ENCODE data around the gene FOXN4. TPM values are rescaled to one million over a fixed set of nuclear protein-coding genes. Genes with fewer than 3 reads are reported as not detected.

Gene FOXN4
- total RNA-seq, 1 donor from 2014 or later, result not detected

GRCh38 chr12:109289004-109289403, 20.1 kb downstream of the FOXN4 start:
- peaks cover 5% of the 10 kb centered on the region for H3K27me3 Mint-ChIP-seq (ENCODE audit: low read depth)
- DNase-seq (ENCODE audit: low spot score), result no peak
- H3K36me3 Mint-ChIP-seq (ENCODE audit: low read depth), result no peaks in the 10 kb centered on the region
- no peak for TF ChIP-seq CTCF (IDR thresholded peaks at IDR 0.05)
- H3K27ac Mint-ChIP-seq (ENCODE audit: unreplicated experiment), result no peak overlapping the region
- H3K4me3 Mint-ChIP-seq (ENCODE audit: unreplicated experiment), result no peak overlapping the region
- no peaks in the 10 kb centered on the region for H3K9me3 Mint-ChIP-seq (ENCODE audit: low read depth)
- peaks cover 11% of the 10 kb centered on the region for H3K4me1 Mint-ChIP-seq (ENCODE audit: low read depth)

GRCh38 chr12:109288571-109288970, 20.5 kb downstream of the FOXN4 start:
- Mint-ChIP-seq H3K27me3 (ENCODE audit: low read depth) (peaks cover 5% of the 10 kb centered on the region), H3K27ac (ENCODE audit: unreplicated experiment) (no peak overlapping the region), H3K9me3 (ENCODE audit: low read depth) (no peaks in the 10 kb centered on the region), H3K36me3 (ENCODE audit: low read depth) (no peaks in the 10 kb centered on the region), H3K4me1 (ENCODE audit: low read depth) (peaks cover 15% of the 10 kb centered on the region), H3K4me3 (ENCODE audit: unreplicated experiment) (no peak overlapping the region)
- no peak for DNase-seq (ENCODE audit: low spot score)
- no peak for TF ChIP-seq CTCF (IDR thresholded peaks at IDR 0.05)

GRCh38 chr12:109287811-109288469, 21.1 kb downstream of the FOXN4 start:
- no peaks in the 10 kb centered on the region for H3K36me3 Mint-ChIP-seq (ENCODE audit: low read depth)
- TF ChIP-seq CTCF (IDR thresholded peaks at IDR 0.05), result no peak
- peaks cover 15% of the 10 kb centered on the region for H3K4me1 Mint-ChIP-seq (ENCODE audit: low read depth)
- no peak overlapping the region for H3K27ac Mint-ChIP-seq (ENCODE audit: unreplicated experiment)
- no peak for DNase-seq (ENCODE audit: low spot score)
- no peaks in the 10 kb centered on the region for H3K9me3 Mint-ChIP-seq (ENCODE audit: low read depth)
- H3K27me3 Mint-ChIP-seq (ENCODE audit: low read depth), result peaks cover 3% of the 10 kb centered on the region
- H3K4me3 Mint-ChIP-seq (ENCODE audit: unreplicated experiment), result no peak overlapping the region

GRCh38 chr12:109287181-109287580, 21.9 kb downstream of the FOXN4 start:
- H3K4me3 Mint-ChIP-seq (ENCODE audit: unreplicated experiment), result no peak overlapping the region
- no peak for TF ChIP-seq CTCF (IDR thresholded peaks at IDR 0.05)
- no peaks in the 10 kb centered on the region for H3K36me3 Mint-ChIP-seq (ENCODE audit: low read depth)

GRCh38 chr12:109286652-109287051, 22.4 kb downstream of the FOXN4 start:
- no peak overlapping the region for H3K4me3 Mint-ChIP-seq (ENCODE audit: unreplicated experiment)
- TF ChIP-seq CTCF (IDR thresholded peaks at IDR 0.05), result no peak
- H3K9me3 Mint-ChIP-seq (ENCODE audit: low read depth), result no peaks in the 10 kb centered on the region
- peaks cover 15% of the 10 kb centered on the region for H3K4me1 Mint-ChIP-seq (ENCODE audit: low read depth)
- H3K36me3 Mint-ChIP-seq (ENCODE audit: low read depth), result no peaks in the 10 kb centered on the region
- peaks cover 3% of the 10 kb centered on the region for H3K27me3 Mint-ChIP-seq (ENCODE audit: low read depth)
- no peak for DNase-seq (ENCODE audit: low spot score)
- H3K27ac Mint-ChIP-seq (ENCODE audit: unreplicated experiment), result no peak overlapping the region

More at GRCh38 chr12:109287181-109287580, 21.9 kb downstream of the FOXN4 start:
- Mint-ChIP-seq H3K27me3 (ENCODE audit: low read depth) (peaks cover 3% of the 10 kb centered on the region), H3K9me3 (ENCODE audit: low read depth) (no peaks in the 10 kb centered on the region), H3K4me1 (ENCODE audit: low read depth) (peaks cover 15% of the 10 kb centered on the region), H3K27ac (ENCODE audit: unreplicated experiment) (no peak overlapping the region)
- no peak for DNase-seq (ENCODE audit: low spot score)
